Astrocyte (in vitro differentiated cells and primary cell): ENCODE measurements around the gene PPP2R5D.

ENCODE experiments used
- CTCF ChIP-seq: IDR thresholded peaks from 2 replicates; pipeline ENCODE4 v1.5.1; 2011; ENCODE audit warnings: low read depth, mild to moderate bottlenecking, inconsistent platforms, low read length, moderate library complexity; ENCODE audit not compliant: insufficient read depth
- EZH2 ChIP-seq: IDR thresholded peaks from 2 replicates; pipeline ENCODE4 v1.6.1; 2012; ENCODE audit warnings: mild to moderate bottlenecking, low read length, inconsistent platforms; ENCODE audit not compliant: insufficient read depth

- no peak for TF ChIP-seq CTCF
- no peak for TF ChIP-seq EZH2
These were observed 4.7 kb upstream of the PPP2R5D start for GRCh38 chr6:42979523-42980177.
